Measurements from ENCODE around the gene FAT3.

FAT3 gene

DNA sequence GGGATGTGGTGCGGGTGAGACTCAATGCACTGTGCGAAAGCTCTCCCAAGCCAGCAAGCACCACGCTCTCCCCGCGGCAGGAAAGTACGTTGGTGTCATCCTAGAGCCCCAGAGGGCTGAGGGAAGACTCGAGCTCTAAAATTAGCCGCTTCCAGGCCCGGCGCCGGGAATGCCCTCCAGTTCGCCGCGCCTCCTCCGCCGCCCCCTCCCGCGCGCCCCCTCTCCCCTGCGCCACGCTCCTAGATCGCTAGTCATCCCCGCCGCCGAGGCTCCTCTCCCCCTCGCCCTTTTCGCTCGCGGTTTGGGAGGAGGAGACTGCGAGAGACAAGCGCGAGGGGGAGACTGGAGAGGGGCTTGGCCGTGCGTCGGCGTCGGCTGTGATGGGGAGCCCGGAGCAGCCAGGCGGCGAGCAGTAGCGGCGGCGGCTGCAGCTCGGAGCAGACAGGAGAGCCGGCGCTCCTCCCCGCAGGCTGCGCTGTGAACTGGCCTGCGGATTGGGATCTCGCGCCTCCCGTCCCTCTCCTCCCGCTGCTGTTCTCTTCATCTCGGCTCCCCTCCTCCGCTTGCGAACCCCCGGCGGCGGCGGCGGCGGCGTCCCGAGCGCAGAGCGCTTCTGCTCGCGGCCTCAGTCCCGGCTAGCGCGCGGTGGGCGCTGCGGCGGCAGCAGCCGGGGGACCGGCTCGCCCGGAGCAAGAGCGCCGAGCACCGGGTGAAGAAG, at the start of gene FAT3:
Gene FAT3 (plus strand): TSS at position 412 of the 718 bp plus-strand sequence. CDS start 127,295 bp downstream, outside the sequence.
- no peak for DNase-seq (ENCODE audit: low read depth in 2 of 3, low spot score in 2 of 3)

DNA sequence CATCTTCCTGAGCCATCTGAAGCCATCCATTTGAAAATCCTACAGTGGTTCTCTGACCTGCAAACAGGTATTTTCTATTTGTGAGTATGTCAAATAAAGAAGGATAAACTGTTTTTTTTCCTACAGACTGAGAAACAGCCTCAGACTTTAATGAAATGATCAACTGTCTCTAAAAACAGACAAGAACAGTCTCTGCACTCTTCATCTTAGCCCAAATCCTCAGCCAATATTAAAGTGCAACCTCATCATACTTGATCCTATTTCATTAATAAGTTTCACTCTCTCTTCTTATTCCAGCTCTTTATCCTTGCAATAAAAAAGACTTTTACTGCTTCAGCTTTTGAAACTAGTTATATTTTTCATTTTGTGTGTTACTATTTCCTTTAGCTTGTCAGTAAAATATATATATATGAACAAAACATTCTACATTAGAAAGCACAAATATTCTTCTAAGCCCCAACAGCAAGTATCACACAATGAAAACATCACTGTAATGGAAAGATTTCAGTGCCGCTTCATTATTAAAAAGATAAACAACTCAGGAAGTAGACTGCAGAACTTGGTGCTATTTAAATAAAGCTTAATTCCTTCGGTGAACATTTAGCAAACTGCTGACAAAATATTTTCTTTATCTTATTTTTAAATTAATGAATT, 45.5 kb upstream of the FAT3 start:
- DNase-seq (ENCODE audit: low read depth in 2 of 3, low spot score in 2 of 3) = no peak

DNA sequence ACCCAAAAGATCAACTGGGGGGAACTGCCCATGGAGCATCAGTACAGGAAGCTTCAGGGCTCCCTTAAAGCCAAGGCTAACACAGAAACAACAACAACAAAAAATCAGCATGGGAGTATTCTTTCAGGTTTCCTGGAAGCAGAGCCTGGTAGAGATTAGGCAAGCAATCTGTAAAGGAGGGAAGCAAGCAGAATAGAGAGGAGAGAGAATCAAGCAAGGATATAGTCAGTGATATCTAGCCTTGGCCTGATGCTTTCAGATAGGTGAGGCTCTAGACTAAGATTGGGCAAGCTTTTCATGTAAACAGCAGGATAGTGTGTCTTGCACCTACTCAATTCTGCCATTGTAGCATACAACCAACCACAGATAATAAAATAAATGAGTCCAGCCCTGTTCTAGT, 44.4 kb upstream of the FAT3 start:
- DNase-seq (ENCODE audit: low read depth in 2 of 3, low spot score in 2 of 3) = no peak

DNA sequence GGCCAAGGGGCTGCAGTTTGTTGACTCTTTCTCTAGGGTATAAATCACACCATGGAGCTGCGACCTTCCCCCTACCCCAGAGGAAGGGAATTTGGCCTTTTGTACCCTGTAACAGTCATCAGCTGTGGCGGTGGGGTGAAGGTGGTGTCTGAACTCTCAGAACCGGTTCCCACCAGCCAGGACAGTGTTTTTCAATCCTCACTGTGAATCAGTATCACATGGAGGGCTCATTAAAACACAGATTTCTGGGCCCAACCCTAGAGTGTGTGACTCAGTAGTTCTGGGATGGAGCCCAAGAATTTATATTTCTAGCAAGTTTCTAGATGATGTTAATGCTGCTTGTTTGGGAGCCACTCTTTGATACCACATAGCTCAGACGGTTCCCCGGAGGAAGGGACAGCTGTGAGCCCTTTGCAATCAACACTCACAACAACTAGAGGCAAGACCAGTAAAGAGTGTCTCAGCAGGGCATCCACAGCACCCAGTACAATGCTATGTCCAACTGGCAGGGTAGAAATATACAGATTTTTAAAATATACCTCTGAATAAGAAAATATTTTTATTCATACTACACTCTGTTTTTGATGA, 43.9 kb upstream of the FAT3 start:
- no peak for DNase-seq (ENCODE audit: low read depth in 2 of 3, low spot score in 2 of 3)

DNA sequence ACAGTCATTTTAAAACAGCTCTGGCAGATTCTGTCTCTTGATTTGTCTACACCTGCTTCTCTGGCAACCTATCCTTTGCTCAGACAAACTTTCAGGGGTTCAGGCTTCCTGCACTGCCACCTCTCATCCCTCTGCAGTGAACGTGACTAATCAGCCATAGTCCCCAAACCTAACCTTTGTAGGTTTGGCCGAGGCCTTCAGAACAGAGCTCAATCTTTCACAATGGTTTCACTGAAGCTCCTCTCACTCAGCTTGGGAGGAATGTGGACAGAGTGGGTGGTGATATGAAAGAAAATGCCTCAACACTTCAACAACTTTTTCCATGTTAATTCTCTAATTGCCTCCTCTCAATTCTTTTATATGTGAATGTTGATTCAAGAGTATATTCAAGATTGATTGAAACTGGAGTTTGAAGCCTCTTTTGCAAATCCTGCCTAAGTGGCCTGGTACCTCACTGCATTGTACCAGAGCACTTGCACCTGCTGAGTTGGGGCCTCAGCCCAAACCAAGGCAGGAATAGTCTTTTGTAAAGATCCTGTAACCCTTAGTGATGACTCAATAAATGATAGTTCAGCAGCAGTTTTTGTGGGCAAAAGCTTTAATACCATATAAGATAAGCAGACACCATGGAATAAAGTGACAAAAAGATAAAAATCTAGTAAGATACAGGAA, 33.9 kb upstream of the FAT3 start:
- DNase-seq (ENCODE audit: low read depth in 2 of 3, low spot score in 2 of 3) = no peak

DNA sequence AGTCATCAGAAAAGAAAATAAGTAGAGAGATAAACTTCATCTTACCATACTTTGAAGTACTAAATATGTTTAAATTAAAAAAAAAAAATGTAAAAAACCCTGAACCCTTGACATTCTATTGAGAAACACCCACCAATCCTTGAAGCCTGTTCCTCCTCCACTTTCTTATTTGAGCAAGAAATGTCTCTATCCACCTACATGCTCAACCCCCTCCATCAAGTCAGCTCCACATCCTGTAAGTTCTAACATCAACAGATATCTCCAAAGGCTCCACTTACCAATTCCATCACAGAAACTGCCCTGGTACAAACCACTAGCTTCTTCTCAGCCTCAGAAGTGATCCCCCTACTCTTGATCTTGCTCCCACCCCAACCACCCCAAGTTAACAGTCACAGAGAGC, 32.5 kb upstream of the FAT3 start:
- no peak for DNase-seq (ENCODE audit: low read depth in 2 of 3, low spot score in 2 of 3)

DNA sequence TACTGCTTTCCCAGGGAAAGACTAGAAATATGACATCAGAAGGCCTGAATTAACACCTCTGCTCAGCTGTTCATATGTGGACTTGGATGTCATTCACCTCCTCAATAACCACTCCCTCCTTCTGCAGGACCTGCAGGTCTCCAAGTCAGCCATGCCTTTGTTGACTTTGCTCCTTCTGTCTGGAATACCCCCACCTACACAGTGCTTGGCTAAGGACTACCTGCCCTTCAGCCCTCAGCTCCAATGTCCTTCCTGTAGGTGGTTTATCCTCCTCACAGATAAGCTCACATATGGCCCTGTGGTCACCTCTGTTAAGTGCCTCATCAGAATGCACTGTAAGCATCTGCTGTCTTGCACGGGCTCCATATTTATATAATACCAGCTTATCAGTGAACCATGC, 26.4 kb upstream of the FAT3 start:
- DNase-seq (ENCODE audit: low read depth in 2 of 3, low spot score in 2 of 3) = no peak

DNA sequence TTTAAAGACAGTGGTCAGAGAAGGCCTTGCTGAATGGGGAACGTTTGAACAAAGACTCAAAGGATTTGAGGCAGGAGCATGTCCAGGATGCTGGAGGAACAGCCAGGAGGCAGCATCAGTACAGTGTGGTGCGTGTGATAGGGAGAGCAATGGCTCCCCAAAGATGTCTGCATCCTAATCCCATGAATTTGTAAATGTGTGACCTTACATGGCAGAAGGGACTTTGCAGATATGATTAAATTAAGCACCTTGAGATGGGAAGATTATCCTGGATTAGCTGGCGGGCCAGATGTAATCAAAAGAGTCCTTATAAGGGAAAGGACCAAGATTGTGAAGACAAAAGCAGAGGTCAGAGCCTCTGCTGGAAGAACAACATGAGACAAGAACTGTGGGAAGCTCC, 24.6 kb upstream of the FAT3 start:
- no peak for DNase-seq (ENCODE audit: low read depth in 2 of 3, low spot score in 2 of 3)

DNA sequence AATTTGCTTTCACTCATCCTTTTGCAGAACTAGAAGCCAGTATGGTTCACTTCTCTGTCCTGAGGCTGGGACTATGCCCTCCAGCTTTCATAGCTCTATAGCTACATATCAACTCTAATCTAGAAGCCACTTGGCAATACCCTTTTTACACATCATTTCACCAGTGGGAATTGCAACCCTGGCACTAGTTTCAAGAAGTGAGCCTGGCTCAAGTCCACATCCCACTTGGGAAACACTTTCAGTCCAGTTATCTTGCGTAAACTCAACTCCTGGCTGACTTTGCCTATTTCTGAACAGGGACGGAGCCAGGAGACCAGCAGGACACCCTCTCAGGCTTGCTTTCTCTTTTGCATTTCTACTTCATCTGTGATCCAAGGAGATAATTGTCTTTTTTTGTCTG, 19.9 kb upstream of the FAT3 start:
- DNase-seq (ENCODE audit: low read depth in 2 of 3, low spot score in 2 of 3) = no peak

DNA sequence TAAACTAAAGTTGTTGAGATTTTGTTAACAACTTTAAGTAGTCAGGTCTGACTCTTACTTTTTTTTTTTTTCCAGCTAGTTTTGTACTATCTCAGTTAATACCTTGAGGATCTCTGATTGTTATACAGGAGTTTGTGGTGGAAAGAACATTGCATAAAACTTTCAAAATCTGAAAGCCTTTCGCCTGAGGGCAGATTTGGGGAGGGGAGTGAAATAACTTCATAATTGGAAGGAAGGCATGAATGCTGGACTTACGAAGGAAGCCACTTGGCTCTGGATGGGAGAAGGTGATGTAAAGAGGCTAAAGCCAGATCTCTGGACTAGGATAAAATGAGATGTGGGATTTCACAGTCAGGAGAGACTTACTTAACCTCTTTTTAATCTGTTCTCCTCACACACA, 18.2 kb upstream of the FAT3 start:
- DNase-seq (ENCODE audit: low read depth in 2 of 3, low spot score in 2 of 3) = no peak

DNA sequence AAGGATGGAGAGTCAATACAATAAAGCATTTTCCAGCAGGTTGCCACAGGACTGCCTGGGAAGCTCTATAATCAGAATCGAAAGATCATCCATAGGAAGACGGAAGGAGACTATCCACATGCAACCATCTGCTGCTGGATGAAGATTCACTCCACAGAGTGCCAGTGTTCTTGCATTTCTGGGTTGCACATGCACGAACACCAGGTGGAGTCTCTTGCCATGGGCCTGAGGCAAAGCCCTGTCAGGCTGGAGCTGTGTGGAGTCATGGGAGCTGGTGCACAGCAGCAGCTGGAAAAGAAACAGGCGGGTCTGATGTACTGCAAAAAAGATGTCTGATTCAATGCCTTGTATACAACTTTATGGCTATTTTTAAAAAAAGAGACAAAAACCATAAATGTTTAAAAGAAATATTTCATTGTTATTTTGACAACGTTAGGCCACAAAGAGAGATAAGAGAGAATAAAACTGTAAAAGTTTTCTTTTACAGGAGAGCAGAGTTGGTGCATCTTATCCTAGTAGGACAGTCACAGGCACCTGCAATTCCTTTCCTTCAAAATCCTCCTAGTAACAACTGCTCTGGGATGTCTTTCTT, 12.9 kb upstream of the FAT3 start:
- no peak for DNase-seq (ENCODE audit: low read depth in 2 of 3, low spot score in 2 of 3)

DNA sequence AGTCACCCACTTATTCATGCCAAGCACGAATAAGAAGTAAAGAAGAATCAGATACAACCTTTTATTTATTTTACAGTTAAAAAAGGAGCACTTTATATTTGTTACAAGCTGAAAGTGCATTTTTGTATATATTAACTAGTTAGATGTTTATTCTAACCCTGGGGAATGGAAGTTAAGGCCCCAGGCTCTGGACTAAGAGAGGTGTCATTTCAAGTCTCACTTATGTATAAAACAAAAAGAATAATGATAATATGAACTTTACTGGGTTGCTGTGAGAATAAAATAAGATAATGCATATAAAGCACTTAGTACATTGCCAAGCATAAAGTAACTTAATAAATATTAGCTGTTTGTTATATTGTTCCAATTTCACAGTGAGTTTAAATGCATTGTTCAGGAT, 12.1 kb upstream of the FAT3 start:
- DNase-seq (ENCODE audit: low read depth in 2 of 3, low spot score in 2 of 3) = no peak

DNA sequence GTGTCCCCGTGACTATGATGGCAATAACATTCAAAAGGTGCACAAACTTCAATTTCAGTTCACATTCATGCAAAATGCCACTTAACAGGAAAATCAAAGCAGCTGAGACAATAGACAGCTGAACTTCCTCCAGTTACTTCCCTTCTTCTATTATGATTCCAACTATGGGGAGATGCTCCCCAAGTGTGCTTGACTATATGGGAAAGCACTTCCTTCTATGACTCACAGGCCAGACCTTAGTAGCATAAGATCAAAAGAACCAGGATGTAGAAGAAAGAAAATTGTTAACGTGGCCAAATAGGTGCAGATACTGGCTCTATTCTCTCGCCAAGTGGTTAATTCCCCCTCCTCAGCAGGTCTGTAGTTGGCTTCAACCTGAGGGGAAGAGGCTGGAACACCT, 7.8 kb upstream of the FAT3 start:
- DNase-seq (ENCODE audit: low read depth in 2 of 3, low spot score in 2 of 3) = no peak

DNA sequence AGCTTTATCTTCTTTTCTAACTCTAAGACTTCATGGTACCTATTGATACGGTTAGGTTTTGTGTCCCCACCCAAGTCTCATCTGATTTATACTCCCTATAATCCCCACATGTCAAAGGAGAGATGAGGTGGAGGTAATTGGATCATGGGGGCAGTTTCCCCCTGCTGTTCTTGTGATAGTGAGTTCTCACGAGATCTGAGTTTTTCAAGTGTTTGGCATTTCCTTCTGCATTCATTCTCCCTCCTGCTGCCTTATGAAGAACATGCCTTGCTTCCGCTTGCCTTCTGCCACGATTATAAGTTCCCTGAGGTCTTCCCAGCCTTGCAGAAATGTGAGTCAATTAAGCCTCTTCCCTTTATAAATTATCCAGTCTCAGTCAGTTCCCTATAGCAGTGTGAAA, 5.1 kb upstream of the FAT3 start:
- DNase-seq (ENCODE audit: low read depth in 2 of 3, low spot score in 2 of 3) = no peak

DNA sequence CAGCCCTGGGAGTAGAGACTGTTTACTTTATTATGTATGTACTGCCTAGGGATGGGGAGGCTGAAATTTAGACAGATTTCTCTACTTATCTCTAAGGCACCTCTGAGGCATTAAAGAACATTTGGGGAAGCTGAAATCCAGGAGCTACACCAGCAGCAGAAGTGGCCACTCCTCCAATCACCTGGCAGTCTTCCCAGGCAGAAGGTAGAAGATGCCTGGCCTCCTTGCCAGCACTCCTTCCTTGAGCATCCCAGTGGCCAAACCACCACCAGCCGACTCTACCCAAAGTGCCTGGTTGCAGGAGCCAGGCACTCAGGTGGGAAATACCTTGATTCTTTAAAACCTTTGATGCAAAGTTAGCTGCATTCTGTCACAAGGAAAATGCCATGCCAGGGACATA, 1.9 kb upstream of the FAT3 start:
- no peak for DNase-seq (ENCODE audit: low read depth in 2 of 3, low spot score in 2 of 3)

DNA sequence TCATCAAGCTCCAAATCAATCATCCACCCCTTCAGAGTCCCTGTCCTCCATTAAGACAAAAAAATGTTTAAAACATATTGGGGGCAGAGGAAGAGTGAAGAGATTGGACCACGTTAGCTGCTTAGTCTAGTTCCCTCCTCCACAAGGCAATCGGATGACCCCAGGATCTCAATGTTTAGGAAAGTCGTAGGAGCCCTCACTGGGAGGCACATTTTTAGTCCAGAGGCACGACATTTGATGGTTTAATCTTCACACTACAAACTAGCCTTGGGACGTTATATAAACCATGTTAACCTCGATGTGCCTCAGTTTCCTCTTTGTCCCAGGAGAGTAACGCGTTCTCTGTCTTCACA, 588 bp upstream of the FAT3 start:
- no peak for DNase-seq (ENCODE audit: low read depth in 2 of 3, low spot score in 2 of 3)

DNA sequence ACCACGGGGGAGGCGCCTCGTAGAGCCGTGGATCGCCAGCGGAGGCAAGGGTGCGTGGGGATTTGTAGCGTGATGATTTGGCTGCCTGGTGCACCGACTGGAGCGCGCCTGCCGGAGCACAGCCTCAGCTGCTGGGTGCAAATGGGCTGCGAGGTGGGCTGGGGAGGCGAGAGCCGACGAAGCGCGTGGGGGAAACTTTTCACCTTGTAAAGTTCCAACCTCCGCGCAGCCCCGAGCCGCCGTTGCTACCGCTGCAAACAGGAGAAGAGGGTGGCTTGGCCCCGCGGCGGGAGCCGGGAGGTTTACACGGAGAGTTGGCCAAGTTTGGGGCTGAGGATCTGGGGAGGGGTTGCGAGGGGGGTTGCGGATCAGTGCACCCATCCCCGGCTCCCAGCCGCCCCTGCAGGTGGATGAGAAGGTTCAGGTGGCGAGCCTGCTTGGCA, 528 bp downstream of the FAT3 start:
- DNase-seq (ENCODE audit: low read depth in 2 of 3, low spot score in 2 of 3) = no peak

DNA sequence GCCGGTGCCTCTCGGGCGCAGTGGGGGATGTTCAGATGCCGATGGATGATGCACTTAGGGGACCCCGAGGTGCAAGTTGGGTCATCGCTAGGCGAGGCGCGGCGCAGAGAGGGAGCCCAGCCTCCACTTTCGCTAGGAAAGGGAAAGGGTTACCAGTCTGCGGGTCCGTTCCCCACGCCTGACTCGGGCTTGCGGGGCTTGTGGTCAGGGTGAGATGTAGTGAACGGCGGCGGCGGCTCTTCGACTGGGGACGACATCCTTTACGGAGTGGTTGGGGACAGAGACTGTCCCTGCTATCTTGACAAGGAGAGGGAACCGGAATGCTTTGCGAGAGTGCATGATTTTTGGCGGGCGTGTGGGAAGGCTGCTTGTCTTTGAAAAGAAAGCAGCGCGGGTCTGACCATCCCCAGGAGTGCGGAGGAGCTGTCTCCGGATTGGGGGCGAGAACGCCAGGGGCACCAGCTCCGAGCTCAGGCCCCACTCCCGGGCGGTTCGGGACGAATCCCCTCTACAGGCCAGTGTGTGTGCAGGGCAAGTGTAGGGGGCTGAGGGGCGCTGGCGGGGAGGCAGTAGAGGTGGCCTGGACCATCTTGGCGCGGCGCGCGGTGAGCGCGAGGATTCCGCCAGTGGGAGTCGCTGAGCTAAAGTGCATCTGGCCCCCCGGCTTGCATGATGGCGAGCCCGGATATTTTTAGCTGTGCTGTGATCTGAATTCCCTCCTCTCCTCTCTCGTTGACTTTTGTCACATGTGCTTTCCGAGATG, 1.1 kb downstream of the FAT3 start:
- no peak for DNase-seq (ENCODE audit: low read depth in 2 of 3, low spot score in 2 of 3)

DNA sequence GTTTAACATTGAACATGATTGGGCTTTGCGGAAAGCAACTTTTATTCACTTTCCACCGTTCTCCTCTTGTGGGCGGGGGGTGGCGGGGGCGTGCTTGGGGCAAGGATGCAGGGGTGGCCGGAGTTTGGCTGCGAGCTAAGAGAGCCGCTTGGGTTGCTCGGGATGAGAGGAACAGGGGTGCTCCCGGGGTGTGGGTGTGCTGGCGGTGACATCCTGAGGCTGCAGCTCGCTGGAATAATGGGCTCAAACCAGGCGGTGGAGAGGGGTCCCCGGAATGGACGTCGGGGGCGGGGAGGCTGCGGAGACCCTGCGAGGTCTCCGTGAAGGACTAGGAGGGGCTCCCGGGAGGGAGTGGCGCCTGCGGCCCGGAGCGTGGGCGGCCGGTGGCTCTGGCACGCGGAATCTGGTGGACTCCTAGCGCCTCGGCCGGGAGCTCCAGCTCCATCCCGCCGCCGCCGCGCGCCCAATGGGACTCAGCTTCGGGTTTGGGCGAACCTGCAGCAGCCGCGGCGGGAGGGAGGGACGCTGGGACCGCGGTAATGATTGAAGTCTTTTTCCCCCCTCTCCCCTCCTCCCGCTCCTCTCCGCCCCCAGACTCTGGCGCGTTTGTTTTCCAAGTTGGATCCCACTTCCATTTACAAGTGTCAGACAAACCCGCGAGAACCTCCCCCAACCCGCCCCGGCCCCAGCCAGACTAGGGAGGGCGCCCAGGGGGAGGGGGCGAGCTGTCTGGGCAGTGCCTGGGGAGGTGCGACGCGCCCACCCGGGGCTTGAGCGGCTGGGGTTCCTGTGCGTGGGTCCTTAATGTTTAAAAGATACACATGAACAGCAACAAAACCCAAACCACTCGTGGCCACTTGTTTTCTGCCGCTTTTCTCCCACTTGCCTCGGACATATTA, 2.0 kb downstream of the FAT3 start:
- DNase-seq (ENCODE audit: low read depth in 2 of 3, low spot score in 2 of 3) = no peak

DNA sequence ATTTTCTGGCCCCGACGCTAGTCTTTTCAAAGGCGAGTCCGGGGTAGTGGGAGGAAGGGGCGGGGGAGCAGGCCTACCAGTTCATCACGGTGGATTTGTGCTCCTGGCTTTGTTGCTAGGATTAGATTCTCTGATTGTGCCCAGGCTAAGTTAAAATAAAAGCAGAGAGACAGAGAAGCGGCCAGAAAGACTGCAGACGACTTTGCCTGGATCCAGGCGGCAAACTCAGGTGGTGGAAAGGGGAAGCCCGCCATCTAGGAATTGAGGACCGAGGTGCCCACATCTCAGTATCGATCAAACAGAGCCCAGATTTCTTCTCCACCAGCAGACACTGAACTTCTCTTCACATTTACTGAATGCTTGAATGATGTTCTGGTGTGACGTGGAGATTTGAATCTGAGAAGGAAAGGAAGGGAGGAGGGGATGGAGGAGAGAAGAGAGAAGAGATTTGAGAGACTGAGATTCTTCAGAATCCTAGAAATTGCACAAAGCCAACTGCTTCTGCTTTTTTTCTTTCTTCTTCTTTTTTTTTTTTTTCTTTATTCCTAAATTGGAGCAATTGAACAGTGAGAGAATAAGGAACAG, 2.7 kb downstream of the FAT3 start:
- DNase-seq (ENCODE audit: low read depth in 2 of 3, low spot score in 2 of 3) = no peak

Measured in activated CD8-positive, alpha-beta memory T cell treated with anti-CD3 and anti-CD28 coated beads for 48 hours (primary cell).